Measurements from ENCODE around the gene GOLGA2. TPM values are rescaled to one million over a fixed set of nuclear protein-coding genes. Genes with fewer than 3 reads are reported as not detected.

GOLGA2 gene
- total and polyA plus RNA-seq, 2 of the 4 experiments (the other 2 are of a cell fraction) = 118 to 146 TPM

DNA sequence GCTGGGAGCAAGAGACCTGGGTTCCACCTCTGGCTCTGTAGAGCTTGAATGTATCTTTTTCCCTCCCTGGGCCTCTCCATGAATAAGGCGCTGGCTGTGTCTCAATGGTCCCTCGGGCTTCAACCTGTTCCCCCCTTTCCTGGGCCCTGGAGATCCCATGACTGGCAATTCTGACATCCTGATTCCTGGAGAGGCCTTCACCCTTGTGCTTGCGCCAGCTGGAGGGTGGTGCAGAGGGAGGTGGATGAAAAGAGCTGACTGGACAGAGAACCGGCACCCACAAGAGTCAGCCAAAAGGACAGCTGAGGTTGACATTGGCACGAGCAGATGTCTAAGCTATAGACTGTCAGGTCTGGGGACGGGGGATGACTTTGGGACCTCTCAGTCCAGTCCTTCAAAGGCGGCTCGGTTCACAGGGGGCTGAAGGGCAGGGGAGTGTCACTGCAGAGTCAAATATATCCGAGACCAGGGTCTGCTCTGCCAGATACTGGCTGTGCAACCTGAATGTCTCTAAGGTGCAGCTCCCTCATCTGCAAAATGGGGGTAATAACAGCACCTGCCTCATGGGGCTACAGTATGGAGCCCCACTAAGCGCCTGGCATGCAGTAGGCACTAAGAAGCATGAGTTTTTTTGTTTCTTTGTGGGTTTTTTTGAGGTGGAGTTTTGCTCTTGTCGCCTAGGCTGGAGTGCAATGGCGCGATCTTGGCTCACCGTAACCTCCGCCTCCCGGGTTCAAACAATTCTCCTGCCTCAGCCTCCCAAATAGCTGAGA lies 58.8 kb downstream of the GOLGA2 start:
- Histone ChIP-seq H3K27ac (ENCODE audit: insufficient read depth, low read length) (no peak overlapping the region), H4K8ac (ENCODE audit: low read depth in 2 of 2, low read length in 2 of 2) (no peak overlapping the region), H3K56ac (ENCODE audit: extremely low read depth, insufficient read depth, low read length) (no peak overlapping the region), H3K9me3 (ENCODE audit: control insufficient read depth, insufficient read depth, low read length) (no peaks in the 10 kb centered on the region), H3K4me1 (ENCODE audit: control insufficient read depth, insufficient read depth, low read length) (peaks cover 19% of the 10 kb centered on the region), H2BK15ac (ENCODE audit: low read depth, low read length) (no peak overlapping the region), H4K91ac (ENCODE audit: insufficient read depth, low read depth, low read length) (no peak overlapping the region), H2AK5ac (ENCODE audit: low read depth, low read length) (no peak overlapping the region; the same call in 1 of the 2 replicates), H3K9ac (ENCODE audit: low read depth, low read length) (no peak overlapping the region), H4K5ac (ENCODE audit: low read depth, low read length) (no peak overlapping the region), H3K9me1 (ENCODE audit: insufficient read depth, low read length) (peaks cover 16% of the 10 kb centered on the region), H3K79me1 (ENCODE audit: low read depth in 1 of 2, low read length in 2 of 2) (no peaks in the 10 kb centered on the region; a peak in 1 of 4 replicates), H3K27me3 (ENCODE audit: control insufficient read depth, insufficient read depth, low read length) (no peaks in the 10 kb centered on the region), H2BK5ac (ENCODE audit: low read depth, low read length, poor library complexity, severe bottlenecking) (no peak overlapping the region), H2BK120ac (ENCODE audit: low read depth, low read length) (no peak overlapping the region), H3K14ac (replicated peaks; ENCODE audit: low read depth, low read length) (no peak overlapping the region), H3K23ac (ENCODE audit: low read depth, low read length) (no peak overlapping the region), H3K4me3 (ENCODE audit: insufficient read depth, low read depth, low read length) (no peak overlapping the region), H2BK20ac (ENCODE audit: low read depth, low read length) (0 out of 2 replicates have a peak overlapping the region, but pooled peaks have one; percentile 3), H3K4ac (ENCODE audit: low read depth, low read length) (0 out of 2 replicates have a peak overlapping the region, but pooled peaks have one; percentile 35), H3K36me3 (ENCODE audit: control insufficient read depth, insufficient read depth, low read length) (peaks cover 3% of the 10 kb centered on the region; the same call in 1 of the 2 replicates), H3K4me2 (ENCODE audit: low read depth, low read length) (no peak overlapping the region), H2AFZ (replicated peaks; ENCODE audit: low read length, poor library complexity) (peak overlapping the region; percentile 26), H2AK9ac (replicated peaks; ENCODE audit: low read depth, low read length, poor library complexity) (peak overlapping the region; percentile 57), H4K20me1 (ENCODE audit: insufficient read depth, low read length) (0 out of 2 replicates have a peak, but pooled peaks cover 4% of the 10 kb centered on the region), H3K18ac (ENCODE audit: low read depth, low read length) (no peak overlapping the region)
- 100% methylated on average over 4 of the region's 16 CpGs; no CpG with 5 or more reads in 1 of the 2 experiments for WGBS, 2 experiments (ENCODE audit: extremely low coverage in 2 of 2, insufficient read length in 1 of 2)
- dilution Hi-C loops (cut with HindIII; ENCODE audit: low sequenced_read_pairs, unreplicated experiment) (no loop called here), intact Hi-C loops (cut with micrococcal nuclease) (no loop called here), in situ Hi-C loops (cut with MboI; ENCODE audit: low sequenced_read_pairs) (no loop called here)
- no peak for ATAC-seq (ENCODE audit: low read depth)
- no TSS peak for BruUV-seq (replicated peaks)
- CTCF ChIA-PET = no interaction called here
- POLR2A ChIA-PET (ENCODE audit: unreplicated experiment) = no interaction called here
- DNase-seq = no peak
- TF ChIP-seq, protein P1, sequence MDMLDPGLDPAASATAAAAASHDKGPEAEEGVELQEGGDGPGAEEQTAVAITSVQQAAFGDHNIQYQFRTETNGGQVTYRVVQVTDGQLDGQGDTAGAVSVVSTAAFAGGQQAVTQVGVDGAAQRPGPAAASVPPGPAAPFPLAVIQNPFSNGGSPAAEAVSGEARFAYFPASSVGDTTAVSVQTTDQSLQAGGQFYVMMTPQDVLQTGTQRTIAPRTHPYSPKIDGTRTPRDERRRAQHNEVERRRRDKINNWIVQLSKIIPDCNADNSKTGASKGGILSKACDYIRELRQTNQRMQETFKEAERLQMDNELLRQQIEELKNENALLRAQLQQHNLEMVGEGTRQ (IDR thresholded peaks at IDR 0.05; ENCODE audit: low read depth, low read length) = no peak
- TF ChIP-seq MAFK (IDR thresholded peaks at IDR 0.05; ENCODE audit: low read depth, low read length) = peak; percentile 31; the same call in 1 of the 2 replicates
